Measurements from ENCODE around the gene TSHR.
"Not testable (repeated sequence)": the region's sequence is repeated elsewhere in the genome, so short reads cannot be mapped to it uniquely, and the experiment has no call there.

TSHR gene

DNA sequence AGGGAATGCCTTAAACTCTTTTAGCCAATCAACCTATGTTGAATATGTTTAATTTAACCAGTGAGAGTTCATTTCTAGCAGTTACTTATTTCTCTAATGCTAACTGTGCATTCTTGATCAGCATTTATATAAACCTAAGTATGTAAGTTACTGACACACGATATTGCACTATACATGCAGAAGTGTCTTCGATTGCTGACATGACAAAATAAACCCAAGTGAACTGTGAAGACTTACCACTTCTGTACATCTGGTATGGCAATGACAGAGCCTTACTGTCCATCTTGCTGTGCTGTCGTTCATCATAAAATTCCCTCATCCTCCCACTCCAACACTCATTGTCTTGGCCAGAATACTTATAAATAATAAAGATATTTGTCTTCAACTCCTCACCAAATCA is 131.8 kb downstream of the TSHR start:
- DNase-seq: no peak

DNA sequence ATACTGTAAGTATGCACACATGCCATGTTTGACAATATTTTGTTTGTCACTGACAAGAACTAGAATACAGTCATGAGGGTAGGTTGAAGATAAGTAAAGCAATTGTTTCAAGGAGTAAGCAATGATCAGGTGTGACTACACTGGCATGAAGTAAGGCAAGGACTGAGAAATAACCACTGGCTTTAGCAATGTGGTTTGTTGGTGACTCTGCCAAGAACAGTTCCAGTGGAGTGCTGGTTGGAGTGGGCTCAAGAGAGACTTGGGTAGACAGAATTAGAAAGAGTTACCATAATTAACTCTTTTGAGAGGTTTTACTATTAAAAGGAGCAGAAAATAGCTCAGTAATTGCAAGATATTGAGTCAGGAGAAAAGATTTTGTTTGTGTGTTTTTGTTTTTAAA is 135.7 kb downstream of the TSHR start:
- DNase-seq: no peak

DNA sequence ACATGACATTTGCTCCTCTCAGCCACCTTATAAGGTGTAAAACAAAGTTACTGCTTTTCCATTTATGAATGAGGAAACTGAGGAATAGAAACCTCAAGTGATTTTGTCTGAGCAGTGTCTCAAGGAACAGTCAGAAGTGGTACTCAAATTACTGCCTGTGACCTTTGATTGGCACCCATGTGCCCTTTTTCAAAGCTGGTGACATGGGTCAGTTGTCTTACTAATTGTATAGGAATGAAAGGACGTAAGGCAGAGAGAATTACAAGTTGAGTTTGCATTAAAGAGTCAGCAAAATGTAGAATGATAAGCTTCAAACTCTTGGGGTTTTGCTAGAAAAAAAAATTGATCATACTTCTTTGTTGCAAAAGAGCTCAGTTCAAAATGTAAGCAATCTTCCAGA is 136.2 kb downstream of the TSHR start:
- no peak for DNase-seq

DNA sequence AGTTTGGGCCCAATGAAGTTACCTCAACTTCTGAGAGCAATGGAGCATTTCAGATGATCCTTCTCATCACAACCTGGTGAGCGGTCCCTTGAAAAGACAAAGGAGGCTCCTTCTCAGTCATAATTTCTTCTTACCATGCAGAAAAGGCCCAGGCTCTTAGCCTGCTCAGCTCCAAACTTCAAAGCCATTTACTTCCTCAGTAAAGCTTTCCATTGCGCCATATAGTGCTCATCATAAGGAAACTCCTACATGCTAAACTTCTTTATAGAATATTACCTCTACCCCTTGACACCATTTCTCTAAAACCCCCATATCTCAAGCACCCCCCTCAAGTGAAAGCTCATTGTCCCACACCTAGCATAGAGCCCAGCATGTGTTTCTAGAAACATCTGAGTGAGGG is 138.2 kb downstream of the TSHR start:
- no peak for DNase-seq

DNA sequence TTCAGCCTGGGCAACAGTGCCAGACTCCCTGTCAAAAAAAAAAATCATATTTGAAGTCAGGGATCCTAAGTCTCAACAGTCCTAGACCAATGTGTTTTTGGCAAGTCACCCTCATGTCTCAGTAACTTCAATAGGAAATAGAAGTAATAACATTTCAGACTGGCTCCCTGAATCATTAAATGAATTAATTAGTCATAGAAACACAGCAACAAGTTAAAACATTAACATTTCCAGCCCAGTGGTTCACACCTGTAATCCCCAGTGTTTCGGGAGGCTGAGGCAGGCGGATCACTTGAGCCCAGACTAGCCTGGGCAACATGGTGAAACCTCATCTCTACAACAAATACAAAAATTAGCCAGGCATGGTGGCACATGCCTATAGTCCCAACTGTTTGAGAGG is 140.1 kb downstream of the TSHR start:
- DNase-seq: no peak

DNA sequence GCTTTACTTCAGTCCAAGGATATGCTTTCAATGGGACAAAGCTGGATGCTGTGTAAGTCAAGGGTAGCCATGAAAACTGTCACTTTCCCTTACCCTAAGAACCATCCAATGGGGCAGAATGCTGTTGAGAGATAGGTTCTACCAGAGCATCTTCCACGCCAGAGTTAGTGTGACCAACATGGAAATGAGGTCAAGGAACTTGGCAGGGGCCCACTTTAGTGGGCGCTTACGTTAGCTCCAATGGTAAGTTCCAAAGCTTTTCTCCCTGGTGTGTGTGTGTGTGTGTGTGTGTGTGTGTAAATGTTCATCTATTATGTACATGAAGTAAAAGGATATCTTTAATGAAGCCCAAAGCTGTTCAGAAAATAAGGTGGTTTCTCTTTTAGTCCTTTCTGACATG is 141.2 kb downstream of the TSHR start:
- DNase-seq: no peak

DNA sequence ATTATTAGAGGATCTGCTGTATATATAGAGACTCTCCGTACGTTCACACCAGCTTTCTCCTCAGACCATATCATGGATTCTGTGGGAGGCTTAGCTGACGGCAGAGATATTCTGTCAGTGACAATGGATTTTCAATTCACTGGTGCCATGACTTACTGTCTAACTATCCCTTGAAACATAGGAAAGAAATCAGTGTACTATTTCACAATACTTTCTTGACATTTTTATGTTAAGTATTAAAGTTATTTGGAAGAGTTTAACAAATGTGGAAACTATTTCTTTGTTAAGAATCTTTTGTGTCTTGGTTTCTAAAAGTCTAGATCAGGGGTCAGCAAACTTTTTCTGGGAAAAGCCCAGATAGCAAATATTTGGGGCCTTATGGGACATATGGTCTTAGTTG is 146.8 kb downstream of the TSHR start:
- no peak for DNase-seq

DNA sequence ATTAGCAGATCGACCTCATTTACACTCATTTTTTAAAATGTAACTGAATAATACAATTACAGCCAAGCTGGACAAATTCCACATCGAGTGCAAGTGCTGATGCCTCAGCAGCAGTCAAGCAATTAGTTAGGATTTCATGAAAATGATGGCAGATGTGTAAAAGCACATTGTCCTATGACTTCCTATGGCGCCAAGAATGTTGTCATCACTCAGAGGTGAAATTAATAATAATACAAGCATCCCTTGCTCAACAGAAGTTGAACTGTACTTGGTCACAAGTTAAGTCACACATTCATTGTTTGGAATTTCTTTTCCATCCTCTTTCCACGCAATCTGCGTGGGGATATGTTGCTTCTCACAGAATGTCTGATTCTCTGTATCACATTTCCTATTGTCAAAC is 148.0 kb downstream of the TSHR start:
- DNase-seq: no peak

DNA sequence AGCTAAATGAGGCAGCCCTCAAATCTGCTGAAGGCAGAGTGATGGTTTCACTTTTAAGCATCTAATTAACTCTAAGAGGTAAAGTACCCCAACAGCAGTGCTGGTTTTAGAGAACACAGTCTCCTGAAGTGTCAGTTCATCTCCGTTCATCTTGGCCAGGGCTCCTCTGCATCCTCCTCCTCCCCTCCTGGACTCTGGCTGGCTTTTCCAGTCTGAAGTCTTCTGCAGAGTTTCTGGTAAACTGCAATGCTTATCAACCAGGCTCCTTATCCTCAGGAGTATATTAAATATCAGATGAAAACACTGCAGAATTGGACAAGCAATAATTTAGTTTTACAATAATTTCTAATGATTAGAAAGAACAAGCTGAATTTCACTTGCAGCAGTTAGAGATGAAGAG is 150.0 kb downstream of the TSHR start:
- DNase-seq: no peak

DNA sequence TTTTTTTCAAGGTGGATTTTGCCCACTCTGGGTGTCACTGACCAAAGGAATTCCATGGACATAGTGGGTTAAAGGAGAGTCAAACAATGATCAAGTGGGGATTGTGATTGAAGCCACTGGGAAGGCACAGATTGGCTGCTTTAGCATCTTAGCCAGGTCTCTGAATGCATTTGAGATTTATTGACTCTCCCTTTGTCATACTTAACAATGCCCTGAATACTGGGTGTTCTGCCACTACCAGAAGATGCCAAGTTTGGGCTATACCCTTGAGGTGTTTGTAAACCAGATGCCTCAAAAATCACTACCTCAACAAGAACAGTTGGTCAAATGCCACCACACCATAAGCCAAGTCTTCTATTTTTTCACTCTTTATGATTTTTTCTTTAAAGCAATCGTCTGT is 150.5 kb downstream of the TSHR start:
- no peak for DNase-seq

DNA sequence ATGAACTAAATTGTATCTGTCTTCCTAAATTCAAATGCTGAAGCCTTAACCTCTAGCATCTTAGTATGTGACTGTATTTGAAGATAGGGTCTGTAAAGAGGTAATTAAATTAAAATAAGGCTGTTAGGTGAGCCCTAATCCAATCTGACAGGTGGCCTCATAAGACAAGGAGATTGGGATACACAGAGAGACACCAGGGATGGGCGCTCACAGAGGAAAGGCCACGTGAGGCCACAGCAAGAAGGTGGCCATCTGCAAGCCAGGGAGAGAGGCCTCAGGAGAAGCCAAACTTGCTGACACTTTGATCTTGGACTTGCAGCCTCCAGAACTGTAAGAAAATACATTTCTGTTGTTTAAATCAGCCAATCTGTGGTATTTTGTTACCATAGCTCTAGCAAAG is 154.8 kb downstream of the TSHR start:
- DNase-seq: no peak

DNA sequence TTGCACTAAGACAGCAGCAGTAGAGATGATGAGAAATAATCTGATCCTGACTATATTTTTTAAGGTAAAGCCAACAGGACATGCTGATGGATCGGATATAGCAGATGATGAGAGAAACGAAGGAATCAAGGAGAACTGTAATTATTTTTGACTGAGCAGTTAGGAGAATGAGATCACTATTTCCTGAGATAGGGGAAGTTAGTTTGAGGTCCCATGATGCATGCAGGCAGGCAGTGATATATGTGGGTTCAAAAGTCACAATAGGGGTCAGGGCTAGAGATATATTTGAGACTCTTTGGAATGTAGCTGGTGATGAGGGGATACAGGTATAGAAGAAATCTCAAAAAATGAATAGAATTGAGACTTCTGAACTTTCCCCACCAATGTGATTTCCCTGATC is 157.8 kb downstream of the TSHR start:
- no peak for DNase-seq

DNA sequence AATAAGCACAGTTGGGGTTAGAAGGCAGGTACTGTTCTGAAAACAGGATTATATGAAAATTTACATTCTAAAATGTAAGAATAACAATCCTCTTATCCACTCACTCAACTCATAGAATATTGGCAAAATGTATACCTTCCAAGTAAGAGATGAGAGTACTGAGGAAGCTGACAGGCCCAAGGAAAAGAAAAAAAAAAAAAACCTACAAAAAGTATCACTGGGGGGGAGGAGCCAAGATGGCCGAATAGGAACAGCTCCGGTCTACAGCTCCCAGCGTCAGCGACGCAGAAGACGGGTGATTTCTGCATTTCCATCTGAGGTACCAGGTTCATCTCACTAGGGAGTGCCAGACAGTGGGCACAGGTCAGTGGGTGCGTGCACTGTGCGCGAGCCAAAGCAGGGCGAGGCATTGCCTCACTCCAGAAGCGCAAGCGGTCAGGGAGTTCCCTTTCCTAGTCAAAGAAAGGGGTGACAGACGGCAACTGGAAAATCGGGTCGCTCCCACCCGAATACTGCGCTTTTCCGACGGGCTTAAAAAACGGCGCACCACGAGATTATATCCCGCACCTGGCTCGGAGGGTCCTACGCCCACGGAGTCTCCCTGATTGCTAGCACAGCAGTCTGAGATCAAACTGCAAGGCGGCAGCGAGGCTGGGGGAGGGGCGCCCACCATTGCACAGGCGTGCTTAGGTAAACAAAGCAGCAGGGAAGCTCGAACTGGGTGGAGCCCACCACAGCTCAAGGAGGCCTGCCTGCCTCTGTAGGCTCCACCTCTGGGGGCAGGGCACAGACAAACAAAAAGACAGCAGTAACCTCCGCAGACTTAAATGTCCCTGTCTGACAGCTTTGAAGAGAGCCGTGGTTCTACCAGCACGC is 158.8 kb downstream of the TSHR start:
- not testable (repeated sequence) for DNase-seq

DNA sequence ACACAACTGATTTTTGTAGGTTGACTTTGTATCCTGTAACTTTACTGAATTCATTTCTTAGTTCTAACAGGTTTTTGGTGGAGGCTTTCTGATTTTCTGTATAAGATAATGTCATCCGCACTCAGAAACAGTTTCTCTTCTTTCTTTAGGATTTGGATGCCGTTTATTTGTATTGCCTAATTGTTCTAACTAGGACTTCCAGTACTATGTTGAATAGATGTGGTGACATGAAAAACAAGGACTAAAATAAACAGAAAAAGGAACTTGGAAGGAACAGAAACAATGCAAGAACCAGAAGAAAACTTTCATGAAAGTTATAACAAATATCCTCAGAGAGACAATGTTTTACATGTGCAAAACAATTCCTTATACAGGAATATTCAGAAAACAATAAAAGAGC is 165.1 kb downstream of the TSHR start:
- DNase-seq: no peak

DNA sequence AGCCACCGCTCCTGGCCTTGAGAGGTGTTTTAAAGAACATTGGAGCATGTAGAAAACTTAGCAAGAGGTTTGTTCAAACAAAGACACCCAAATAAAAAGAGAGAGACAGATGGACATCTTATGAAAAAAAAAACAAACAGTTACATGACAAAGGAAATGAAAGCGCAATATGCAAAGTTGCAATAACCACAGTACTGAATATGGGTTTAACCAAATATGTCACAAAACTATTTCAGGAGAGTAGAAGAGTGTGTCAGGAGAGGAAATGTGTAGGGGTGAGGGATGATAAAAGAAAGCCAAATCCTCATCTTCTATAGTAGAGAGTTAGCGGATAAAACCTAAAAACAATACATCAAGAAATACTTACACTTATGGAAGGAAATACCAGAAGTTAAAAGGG is 166.9 kb downstream of the TSHR start:
- DNase-seq: no peak

DNA sequence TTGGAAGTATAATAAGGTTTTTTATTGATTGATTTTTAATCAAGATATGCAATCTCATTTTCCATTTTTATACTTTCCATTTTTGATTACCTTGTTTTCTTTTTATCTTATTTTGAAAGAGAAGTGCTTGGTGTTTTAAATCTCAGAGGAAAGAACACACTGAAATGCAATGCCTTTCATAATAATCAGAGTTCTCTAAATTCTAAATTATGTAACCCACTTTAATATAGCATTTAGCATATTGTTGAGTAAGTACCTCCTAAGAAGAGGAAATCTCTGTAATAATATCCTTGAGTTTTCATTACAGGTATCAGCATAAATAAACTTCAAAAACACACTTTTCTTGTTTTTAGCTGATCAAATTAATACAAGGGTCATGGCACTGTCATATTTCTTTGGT is 168.4 kb downstream of the TSHR start:
- no peak for DNase-seq

DNA sequence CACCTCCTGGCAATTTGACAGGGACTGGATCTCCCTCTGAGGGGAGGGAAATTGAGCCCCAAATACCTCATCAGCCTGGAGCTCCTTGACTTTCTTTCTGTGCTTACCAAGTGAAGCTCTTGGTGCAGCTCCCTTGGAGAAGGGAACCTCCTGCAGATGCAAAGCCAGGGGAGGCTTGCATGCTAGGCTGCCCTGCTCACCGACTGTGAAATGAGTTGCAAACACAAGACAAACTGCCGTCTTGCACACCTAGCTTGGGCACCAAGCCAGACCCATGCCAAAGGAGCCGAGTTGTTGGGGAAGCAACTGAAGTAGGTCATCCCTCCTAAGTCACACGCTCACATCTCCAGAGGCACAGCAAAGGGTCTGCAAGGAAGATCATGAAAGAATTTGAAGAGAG is 170.1 kb downstream of the TSHR start:
- DNase-seq: no peak

DNA sequence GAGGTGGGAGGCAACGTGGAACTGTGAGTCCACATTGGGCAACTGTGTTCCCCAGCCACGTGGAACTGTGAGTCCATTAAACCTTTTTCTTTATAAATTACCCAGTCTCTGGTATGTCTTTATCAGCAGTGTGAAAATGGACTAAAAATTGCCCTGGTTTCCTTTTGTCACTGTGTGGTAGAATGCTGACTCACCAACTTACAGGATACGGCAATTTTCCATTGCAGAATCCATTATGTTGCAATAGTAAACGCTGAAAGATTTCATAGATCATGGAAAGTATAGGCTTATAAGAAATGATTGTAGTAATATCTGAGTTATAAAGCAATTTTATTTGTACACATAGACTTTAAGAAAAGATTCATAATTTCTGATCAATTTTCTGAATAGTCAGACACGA is 172.4 kb downstream of the TSHR start:
- no peak for DNase-seq

DNA sequence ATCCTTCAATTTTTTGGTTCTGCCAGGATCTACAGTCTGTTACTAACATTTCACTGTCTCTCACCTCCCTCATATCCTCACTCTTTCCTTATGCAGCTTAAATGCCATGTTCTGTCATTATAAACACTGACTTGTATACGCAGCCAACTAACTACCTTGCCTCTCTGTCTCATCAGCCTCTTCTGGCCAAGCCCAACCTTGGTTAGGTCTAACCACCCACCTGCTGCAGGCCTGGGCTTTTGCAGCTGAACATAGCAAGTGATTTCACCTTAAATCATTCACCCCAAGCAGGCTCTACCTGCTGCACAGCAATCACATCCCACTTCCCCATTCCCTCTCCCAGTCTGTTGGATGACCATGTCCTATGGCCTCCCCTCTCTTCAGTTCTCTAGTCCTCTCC is 173.8 kb downstream of the TSHR start:
- no peak for DNase-seq

DNA sequence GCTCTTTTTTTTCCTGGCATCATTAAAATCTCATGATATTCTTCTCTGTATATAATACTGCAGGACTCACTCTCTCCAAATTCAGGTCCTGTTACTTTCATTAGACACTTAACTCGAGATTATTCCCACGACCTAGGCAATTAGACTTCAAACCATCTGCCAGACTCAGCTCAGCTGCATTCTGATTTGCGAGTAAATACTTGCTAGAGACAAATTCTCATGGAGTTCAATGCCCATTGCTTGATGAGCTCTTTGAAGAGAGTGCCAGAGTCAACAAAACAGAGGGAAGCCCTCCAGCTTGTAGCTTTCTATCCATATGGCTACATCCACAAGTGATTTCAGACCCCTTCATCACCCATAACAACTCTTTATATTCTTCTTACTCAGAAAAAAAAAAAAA is 177.0 kb downstream of the TSHR start:
- DNase-seq: peak; percentile 100

DNA sequence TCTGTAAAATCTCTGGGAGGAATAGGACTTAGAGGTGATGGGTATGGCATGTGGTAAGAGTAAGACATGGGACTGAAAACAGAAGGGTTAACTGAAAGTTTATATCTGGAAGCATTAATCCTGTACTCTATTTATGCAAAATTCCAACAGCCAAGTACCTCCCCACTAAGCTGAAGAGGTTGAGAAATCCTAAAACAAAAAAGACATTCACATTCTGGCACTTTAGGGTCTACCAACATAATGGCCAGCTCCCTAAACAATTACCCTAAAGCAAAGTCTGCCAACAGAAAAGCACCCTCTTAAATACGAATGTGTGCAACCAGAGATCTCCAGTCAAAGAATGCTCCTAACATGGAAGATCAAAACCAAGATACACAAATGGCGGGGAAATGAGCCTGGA is 178.0 kb downstream of the TSHR start:
- no peak for DNase-seq

DNA sequence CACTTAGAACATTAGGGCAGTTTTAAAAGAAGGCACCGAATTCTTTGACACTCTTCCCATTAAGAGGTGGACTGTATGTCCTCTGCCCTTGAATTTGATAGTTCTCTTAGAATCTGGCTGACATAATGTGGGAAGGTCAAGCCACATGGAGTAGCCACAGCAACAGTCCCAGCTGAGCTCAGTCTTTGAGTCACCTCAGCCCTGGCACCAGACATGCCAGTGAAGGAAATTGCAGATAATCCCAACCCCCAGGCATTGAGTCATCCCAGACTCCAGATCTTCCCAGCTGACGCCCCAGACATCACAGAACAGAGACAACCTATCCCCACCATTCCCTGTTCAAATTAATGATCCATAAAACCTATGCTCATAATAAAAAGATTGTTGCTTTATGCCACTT is 181.9 kb downstream of the TSHR start:
- DNase-seq: no peak

DNA sequence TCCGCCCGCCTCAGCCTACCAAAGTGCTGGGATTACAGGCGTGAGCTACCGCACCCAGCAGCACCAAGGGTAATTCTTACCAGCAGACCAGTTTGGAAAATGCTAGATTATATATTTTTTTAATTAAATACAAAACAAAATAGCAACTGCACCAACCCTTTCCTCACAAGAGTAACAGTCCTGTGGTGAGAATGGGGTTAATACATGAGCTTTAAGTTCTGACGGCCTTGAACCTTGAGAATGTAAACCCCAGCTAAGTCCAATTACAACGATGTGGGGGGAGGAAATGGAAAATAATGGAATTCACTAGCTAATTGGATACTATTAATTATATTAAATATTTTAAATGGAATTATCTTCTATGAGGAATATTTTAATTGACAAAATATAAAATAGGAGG is 183.0 kb downstream of the TSHR start:
- no peak for DNase-seq

DNA sequence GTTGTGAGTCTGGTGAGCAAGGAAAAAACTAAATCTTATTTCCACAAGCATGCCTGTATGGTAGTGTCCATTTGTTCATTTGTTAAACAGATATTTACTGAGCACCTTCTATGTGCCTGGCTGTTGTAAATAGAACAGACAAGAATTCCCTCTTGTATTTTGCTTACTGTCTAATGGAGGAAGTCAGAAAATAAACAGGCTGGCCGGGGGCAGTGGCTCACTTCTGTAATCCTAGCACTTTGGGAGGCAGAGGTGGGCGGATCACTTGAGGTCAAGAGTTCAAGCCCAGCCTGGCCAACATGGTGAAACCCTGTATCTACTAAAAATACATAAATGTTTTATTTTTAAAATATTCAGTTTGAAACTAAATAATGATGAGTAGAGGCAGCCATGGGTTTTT is 186.0 kb downstream of the TSHR start:
- no peak for DNase-seq

DNA sequence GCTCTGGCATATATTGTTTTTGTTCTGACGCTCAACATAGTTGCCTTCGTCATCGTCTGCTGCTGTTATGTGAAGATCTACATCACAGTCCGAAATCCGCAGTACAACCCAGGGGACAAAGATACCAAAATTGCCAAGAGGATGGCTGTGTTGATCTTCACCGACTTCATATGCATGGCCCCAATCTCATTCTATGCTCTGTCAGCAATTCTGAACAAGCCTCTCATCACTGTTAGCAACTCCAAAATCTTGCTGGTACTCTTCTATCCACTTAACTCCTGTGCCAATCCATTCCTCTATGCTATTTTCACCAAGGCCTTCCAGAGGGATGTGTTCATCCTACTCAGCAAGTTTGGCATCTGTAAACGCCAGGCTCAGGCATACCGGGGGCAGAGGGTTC is 188.4 kb downstream of the TSHR start:
- no peak for DNase-seq

All from NCI-H1694 treated with DMSO at 0.1 percent for 48 hours (cell line).